Measurements from ENCODE around the gene ILDR1. TPM values are rescaled to one million over a fixed set of nuclear protein-coding genes. Genes with fewer than 3 reads are reported as not detected.
"Not testable (repeated sequence)": the region's sequence is repeated elsewhere in the genome, so short reads cannot be mapped to it uniquely, and the experiment has no call there.

The ILDR1 gene
- total RNA-seq, 1 donor from 2014 or later = not detected

DNA sequence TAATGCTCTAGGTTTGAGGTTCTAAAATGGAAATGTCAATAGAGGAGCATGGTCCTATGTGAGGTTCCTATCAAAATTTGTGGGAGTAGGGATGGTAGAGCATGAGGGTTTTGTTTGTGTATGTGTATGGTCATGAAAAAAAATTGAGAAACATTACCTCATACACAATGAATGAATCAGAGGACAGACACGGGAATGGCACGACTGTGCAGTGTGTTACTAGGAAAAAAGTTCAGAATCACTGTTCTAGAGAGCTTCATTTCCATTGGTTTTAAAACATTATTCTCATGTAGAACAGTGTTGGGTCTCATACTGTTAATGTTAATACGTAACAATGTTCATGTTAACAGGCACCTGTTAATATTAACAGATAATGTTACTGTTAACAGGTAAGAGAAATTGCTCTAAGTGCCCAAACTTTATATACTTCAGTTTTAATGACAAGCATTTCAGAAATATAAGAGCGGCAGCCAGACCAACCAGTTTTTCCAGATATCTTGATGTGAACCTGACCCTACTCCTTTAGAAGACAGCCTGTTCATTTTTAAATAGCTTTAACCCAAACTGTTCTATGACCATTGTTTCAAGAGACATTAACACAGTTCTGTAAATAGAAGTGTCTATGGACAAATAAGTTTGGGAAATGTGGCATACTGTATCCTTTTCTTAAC, 79.8 kb downstream of the ILDR1 start:
- DNase-seq = no peak

- DNase-seq = no peak
These were observed 80.5 kb downstream of the ILDR1 start for GRCh38 chr3:121941592-121941991.

DNA sequence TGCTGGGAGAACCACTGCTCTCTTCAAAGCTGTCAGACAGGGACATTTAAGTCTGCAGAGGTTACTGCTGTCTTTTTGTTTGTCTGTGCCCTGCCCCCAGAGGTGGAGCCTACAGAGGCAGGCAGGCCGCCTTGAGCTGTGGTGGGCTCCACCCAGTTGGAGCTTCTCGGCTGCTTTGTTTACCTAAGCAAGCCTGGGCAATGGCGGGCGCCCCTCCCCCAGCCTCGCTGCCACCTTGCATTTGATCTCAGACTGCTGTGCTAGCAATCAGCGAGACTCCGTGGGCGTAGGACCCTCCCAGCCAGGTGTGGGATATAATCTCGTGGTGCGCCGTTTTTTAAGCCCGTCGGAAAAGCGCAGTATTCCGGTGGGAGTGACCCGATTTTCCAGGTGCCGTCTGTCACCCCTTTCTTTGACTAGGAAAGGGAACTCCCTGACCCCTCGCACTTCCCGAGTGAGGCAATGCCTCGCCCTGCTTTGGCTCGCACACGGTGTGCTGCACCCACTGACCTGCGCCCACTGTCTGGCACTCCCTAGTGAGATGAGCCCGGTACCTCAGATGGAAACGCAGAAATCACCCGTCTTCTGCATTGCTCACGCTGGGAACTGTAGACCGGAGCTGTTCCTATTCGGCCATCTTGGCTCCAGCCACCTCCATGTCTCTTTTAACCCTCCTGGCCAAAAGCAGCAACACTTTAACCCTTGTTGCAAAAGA, 83.7 kb downstream of the ILDR1 start:
- DNase-seq = not testable (repeated sequence)

Small RNAs within 50 kb of the gene (small RNA-seq; reads per million reads assigned to genes)
- not detected for gene RF00019

Other genes starting within 250 kb of the ILDR1 start
- 37.6 TPM for gene IQCB1, start 187.2 kb downstream of the ILDR1 start, total RNA-seq
- 5.3 TPM for gene EAF2, start 187.0 kb downstream of the ILDR1 start, total RNA-seq
- 10.0 TPM for gene SLC15A2, start 127.8 kb downstream of the ILDR1 start, total RNA-seq
- 1.7 TPM for gene CD86, start 33.1 kb upstream of the ILDR1 start, total RNA-seq
- gene CASR, start 161.4 kb upstream of the ILDR1 start, total RNA-seq = not detected

Measured in occipital lobe (tissue), 3 donors.